GM12878 (cell line): Measurements from ENCODE around the gene RNASE12. TPM values are rescaled to one million over a fixed set of nuclear protein-coding genes. Genes with fewer than 3 reads are reported as not detected.

Source experiments
- ATAC-seq: fragments of 200-7000 bp; cut with Tn5 transposase; 3 replicates; pipeline ENCODE4 v1.9.1; 2020; ENCODE audit warnings: mild to moderate bottlenecking, moderate library complexity
- BruUV-seq: library from RNA; stranded (reverse); fragments of 400-500 nt; replicated peaks from 2 replicates; lab custom pipeline; 2021; lab: Mats Ljungman, UMichigan
- CTCF ChIA-PET: fragments of 300-600 bp; sonication (Branson Sonifier 250); formaldehyde crosslinking; extraction: SDS; loops from one replicate; lab custom pipeline; 2021; ENCODE audit warnings: inconsistent platforms; lab: Yijun Ruan, JAX
- POLR2A ChIA-PET: fragments of 350-600 bp; formaldehyde crosslinking; extraction: SDS; loops from one replicate; lab custom pipeline; 2021; ENCODE audit warnings: inconsistent platforms; lab: Charles Lee
- RAD21 ChIA-PET: fragments of 300-600 bp; sonication (Branson Sonifier 250); formaldehyde crosslinking; loops from one replicate; lab custom pipeline; 2023; ENCODE audit warnings: antibody characterized with exemption; ENCODE audit not compliant: unreplicated experiment; lab: Charles Lee
- SMC1A ChIA-PET: fragments of 300-600 bp; sonication (Branson Sonifier 250); formaldehyde crosslinking; loops from one replicate; lab custom pipeline; 2023; ENCODE audit not compliant: unreplicated experiment, uncharacterized antibody; lab: Charles Lee
- DNase-seq: peaks from one replicate; pipeline ENCODE4 v3.0.0-alpha.2; 2011; ENCODE audit warnings: low read depth, low spot score
- FAIRE-seq: peaks from 3 replicates; lab custom pipeline; 2011; peaks lifted over from hg19 to GRCh38; lab: Jason Lieb, UNC
- H2AFZ ChIP-seq: 2 replicates; pipeline ENCODE4 v1.6.0; 2011; ENCODE audit warnings: low read depth, low read length, control low read depth; ENCODE audit not compliant: control insufficient read depth
- H3K27ac ChIP-seq: 2 replicates; pipeline ENCODE4 v1.5.1; 2011; ENCODE audit warnings: control low read depth; ENCODE audit not compliant: control insufficient read depth, insufficient read depth
- H3K27me3 ChIP-seq, 2 experiments: replicated peaks in 1 of 2; 2 replicates each; pipeline versions ENCODE4 v1.6.0 to v1.6.1; 2011; ENCODE audit warnings: low read length in 1 of 2; ENCODE audit not compliant: control insufficient read depth in 2 of 2, insufficient read depth in 2 of 2
- H3K36me3 ChIP-seq, 2 experiments: 2 replicates each; pipeline ENCODE4 v1.5.1; 2011; ENCODE audit warnings: low read length in 1 of 2; ENCODE audit not compliant: control insufficient read depth in 2 of 2, insufficient read depth in 2 of 2
- H3K4me1 ChIP-seq: 2 replicates; pipeline ENCODE4 v1.6.1; 2011; ENCODE audit warnings: mild to moderate bottlenecking, low read length, moderate library complexity, mixed read lengths; ENCODE audit not compliant: control insufficient read depth, insufficient read depth
- H3K4me2 ChIP-seq: 2 replicates; pipeline ENCODE4 v1.6.0; 2011; ENCODE audit warnings: control low read depth; ENCODE audit not compliant: control insufficient read depth, insufficient read depth
- H3K4me3 ChIP-seq: fragments of 200-600 bp; sonication (generic); 2 replicates; pipeline ENCODE4 v1.5.1; 2016
- H3K79me2 ChIP-seq: 2 replicates; pipeline ENCODE4 v1.6.0; 2011; ENCODE audit warnings: low read length; ENCODE audit not compliant: control insufficient read depth, insufficient read depth
- H3K9ac ChIP-seq: 2 replicates; pipeline ENCODE4 v1.8.0; 2011; ENCODE audit warnings: low read length, control low read depth, mixed read lengths; ENCODE audit not compliant: control insufficient read depth, insufficient read depth
- H3K9me3 ChIP-seq: replicated peaks from 3 replicates; pipeline ENCODE4 v1.5.1; 2011; ENCODE audit warnings: mild to moderate bottlenecking, low read length; ENCODE audit not compliant: control insufficient read depth, insufficient read depth
- H4K20me1 ChIP-seq: 2 replicates; pipeline ENCODE4 v1.6.0; 2011; ENCODE audit not compliant: control insufficient read depth, insufficient read depth
- ATF7 ChIP-seq: fragments of 450-650 bp; IDR thresholded peaks from 2 replicates; pipeline ENCODE4 v1.6.1; 2016; ENCODE audit warnings: low read depth, mild to moderate bottlenecking
- E4F1 ChIP-seq: fragments of 450-650 bp; IDR thresholded peaks from 2 replicates; pipeline ENCODE4 v1.6.1; 2018; ENCODE audit warnings: borderline replicate concordance, mild to moderate bottlenecking; ENCODE audit not compliant: partially characterized antibody
- ELK1 ChIP-seq: IDR thresholded peaks from 2 replicates; pipeline ENCODE4 v1.6.1; 2012; ENCODE audit warnings: low read depth, low read length, improper control_type of control experiment
- ESRRA ChIP-seq: IDR thresholded peaks from 2 replicates; pipeline ENCODE4 v1.6.1; 2012; ENCODE audit warnings: mild to moderate bottlenecking, low read length, improper control_type of control experiment
- EZH2 ChIP-seq: IDR thresholded peaks from 2 replicates; pipeline ENCODE4 v1.6.1; 2012; ENCODE audit warnings: low read depth, mild to moderate bottlenecking, control low read depth, inconsistent platforms, low read length, borderline replicate concordance; ENCODE audit not compliant: control insufficient read depth
- NFIC ChIP-seq: IDR thresholded peaks from 2 replicates; pipeline ENCODE4 v1.6.1; 2012; ENCODE audit warnings: low read depth, mild to moderate bottlenecking, inconsistent platforms, low read length, moderate library complexity
- NRF1 ChIP-seq: conservative IDR thresholded peaks from 2 replicates; pipeline ENCODE4 v1.6.1; 2011; ENCODE audit warnings: mild to moderate bottlenecking, low read depth, low read length, improper control_type of control experiment
- RAD21 ChIP-seq: IDR thresholded peaks from 2 replicates; pipeline ENCODE4 v1.6.1; 2011; ENCODE audit warnings: mild to moderate bottlenecking, low read depth, low read length, moderate library complexity; ENCODE audit not compliant: insufficient read depth
- REST ChIP-seq: IDR thresholded peaks from 2 replicates; pipeline ENCODE4 v1.6.1; 2012; ENCODE audit warnings: mild to moderate bottlenecking, low read depth, low read length
- SREBF1 ChIP-seq: IDR thresholded peaks from 2 replicates; pipeline ENCODE4 v1.6.1; 2012; ENCODE audit warnings: mild to moderate bottlenecking, low read length
- TAF1 ChIP-seq: IDR thresholded peaks from 2 replicates; pipeline ENCODE4 v1.6.1; 2011; ENCODE audit warnings: mild to moderate bottlenecking, low read depth, low read length, borderline replicate concordance
- USF2 ChIP-seq: IDR thresholded peaks from 2 replicates; pipeline ENCODE4 v1.6.1; 2011; ENCODE audit warnings: low read depth, low read length, improper control_type of control experiment, borderline replicate concordance
- WGBS: methylation state at CpG from one replicate; pipeline ENCODE4 v1.1.6; 2016; ENCODE audit warnings: low lambda C conversion rate; ENCODE audit not compliant: insufficient replicate concordance, insufficient coverage; ENCODE audit errors: missing lambda C conversion rate; 5-methylcytosine and 5-hydroxymethylcytosine counted together
- in situ Hi-C: fragments of 300-500 bp; cut with MboI; formaldehyde crosslinking; loops from 9 replicates; pipeline ENCODE4 v1.14.3; 2018; ENCODE audit warnings: mixed read lengths
- intact Hi-C: fragments of 100-400 bp; cut with micrococcal nuclease; formaldehyde crosslinking; loops from one replicate; pipeline ENCODE4 v1.14.2; 2022; ENCODE audit not compliant: unreplicated experiment
- polyA plus RNA-seq, 11 experiments: library from polyadenylated mRNA; depleted of rRNA in 4 of 11; unstranded in 6 of 11; stranded (reverse) in 5 of 11; fragments of >200 nt; fragmentation: Nextera tagmentation in 4 of 11; fragmentation: Illumina TruSeq in 1 of 11; extraction: Ambion mirVana in 4 of 11; extraction: Trizol in 1 of 11; gene quantifications; 1 replicate in 1 of 11; 2 replicates in 10 of 11; pipeline versions ENCODE4 v1.2.1 to v1.2.3, GENCODE V29; 2011 to 2016; ENCODE audit warnings: inconsistent platforms in 2 of 11, missing spikeins in 2 of 11, low read depth in 1 of 11
- total RNA-seq, 4 experiments: library from RNA; depleted of rRNA in 3 of 4; stranded (reverse); fragments of >200 nt in 3 of 4; fragmentation: Illumina TruSeq in 1 of 4; extraction: Trizol in 1 of 4; gene quantifications; 2 replicates each; pipeline versions ENCODE4 v1.2.1 to v1.2.3, GENCODE V29; 2013 to 2021

Gene RNASE12
- total and polyA plus RNA-seq, 10 of the 15 experiments (the other 5 are each of a cell fraction or from before 2014, with no cell fraction given), result not detected

- peak overlapping the region; percentile 89 for H3K4me3 ChIP-seq
- ChIA-PET POLR2A (interaction anchor here (0.6 to 2.9 kb wide), 5 partner anchors 18 to 83 kb away, joined by 3 to 19 read pairs (median 8); partner anchors contain the start of gene ANG), RAD21 (interaction anchor here (0.9 to 3.5 kb wide), 16 partner anchors 10 to 284 kb away, joined by 3 to 49 read pairs (median 6); partner anchors contain the start of genes ANG, PARP2, PIP4P1 and RNASE4), SMC1A (interaction anchor here (0.9 to 3.9 kb wide), 21 partner anchors 9 to 288 kb away, joined by 3 to 38 read pairs (median 5); partner anchors contain the start of genes ANG, PARP2, RNASE4 and TEP1), CTCF (interaction anchor here (1.0 to 10.3 kb wide), 21 partner anchors 10 to 402 kb away, joined by 3 to 163 read pairs (median 4); partner anchors contain the start of genes ANG, RNASE4 and TEP1)
- H3K36me3 ChIP-seq, result no peaks in the 10 kb centered on the region
- DNase-seq (peak; percentile 98), ATAC-seq (peak; percentile 76), FAIRE-seq (peak; percentile 41)
- peak overlapping the region; percentile 54; the same call in 1 of the 2 replicates for H3K27ac ChIP-seq
- whole genome bisulfite sequencing, result 1% methylated on average over 34 of the region's 34 CpGs
- no peaks in the 10 kb centered on the region for H3K79me2 ChIP-seq
- intact Hi-C loops, result loop anchor here (1.0 to 5.0 kb wide), 6 partner anchors 12 to 271 kb away; partner anchors contain the start of genes PARP2 and PIP4P1
- H3K27me3 ChIP-seq, result no peaks in the 10 kb centered on the region
- H4K20me1 ChIP-seq, result no peaks in the 10 kb centered on the region
- no TSS peak for BruUV-seq
- in situ Hi-C loops, result loop anchor here (5.0 kb wide), 1 partner anchor 201 kb away; the partner anchor contains the start of gene TEP1
- H3K4me2 ChIP-seq, result peak overlapping the region; percentile 97
- peak overlapping the region; percentile 91 for H2AFZ ChIP-seq
- H3K4me1 ChIP-seq, result peaks cover 42% of the 10 kb centered on the region
- H3K9me3 ChIP-seq, result no peaks in the 10 kb centered on the region
- H3K9ac ChIP-seq, result peak overlapping the region; percentile 68; the same call in 1 of the 2 replicates
- TF ChIP-seq TAF1 (no peak), NFIC (peak; percentile 61), SREBF1 (no peak), ATF7 (peak; percentile 43; the same call in 1 of the 2 replicates), EZH2 (no peak), RAD21 (0 out of 2 replicates have a peak, but pooled peaks have one; percentile 7), USF2 (no peak), E4F1 (no peak), ELK1 (no peak), REST (no peak), NRF1 (no peak), ESRRA (no peak)
These were observed 22.2 kb upstream of the RNASE12 start for GRCh38 chr14:20613094-20614037.
